CD4-positive, alpha-beta T cell treated with Interleukin-21 for 1 hour (primary cell): Measurements from ENCODE around the gene BEGAIN.
A peak's percentile ranks its signal among the peaks of the same experiment; 100 is the strongest.

Experiments
- DNase-seq: peaks from one replicate; pipeline ENCODE4 v3.0.0-alpha.2; 2020

Gene BEGAIN, protein sequence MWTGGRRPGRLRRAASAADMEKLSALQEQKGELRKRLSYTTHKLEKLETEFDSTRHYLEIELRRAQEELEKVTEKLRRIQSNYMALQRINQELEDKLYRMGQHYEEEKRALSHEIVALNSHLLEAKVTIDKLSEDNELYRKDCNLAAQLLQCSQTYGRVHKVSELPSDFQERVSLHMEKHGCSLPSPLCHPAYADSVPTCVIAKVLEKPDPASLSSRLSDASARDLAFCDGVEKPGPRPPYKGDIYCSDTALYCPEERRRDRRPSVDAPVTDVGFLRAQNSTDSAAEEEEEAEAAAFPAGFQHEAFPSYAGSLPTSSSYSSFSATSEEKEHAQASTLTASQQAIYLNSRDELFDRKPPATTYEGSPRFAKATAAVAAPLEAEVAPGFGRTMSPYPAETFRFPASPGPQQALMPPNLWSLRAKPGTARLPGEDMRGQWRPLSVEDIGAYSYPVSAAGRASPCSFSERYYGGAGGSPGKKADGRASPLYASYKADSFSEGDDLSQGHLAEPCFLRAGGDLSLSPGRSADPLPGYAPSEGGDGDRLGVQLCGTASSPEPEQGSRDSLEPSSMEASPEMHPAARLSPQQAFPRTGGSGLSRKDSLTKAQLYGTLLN

DNA sequence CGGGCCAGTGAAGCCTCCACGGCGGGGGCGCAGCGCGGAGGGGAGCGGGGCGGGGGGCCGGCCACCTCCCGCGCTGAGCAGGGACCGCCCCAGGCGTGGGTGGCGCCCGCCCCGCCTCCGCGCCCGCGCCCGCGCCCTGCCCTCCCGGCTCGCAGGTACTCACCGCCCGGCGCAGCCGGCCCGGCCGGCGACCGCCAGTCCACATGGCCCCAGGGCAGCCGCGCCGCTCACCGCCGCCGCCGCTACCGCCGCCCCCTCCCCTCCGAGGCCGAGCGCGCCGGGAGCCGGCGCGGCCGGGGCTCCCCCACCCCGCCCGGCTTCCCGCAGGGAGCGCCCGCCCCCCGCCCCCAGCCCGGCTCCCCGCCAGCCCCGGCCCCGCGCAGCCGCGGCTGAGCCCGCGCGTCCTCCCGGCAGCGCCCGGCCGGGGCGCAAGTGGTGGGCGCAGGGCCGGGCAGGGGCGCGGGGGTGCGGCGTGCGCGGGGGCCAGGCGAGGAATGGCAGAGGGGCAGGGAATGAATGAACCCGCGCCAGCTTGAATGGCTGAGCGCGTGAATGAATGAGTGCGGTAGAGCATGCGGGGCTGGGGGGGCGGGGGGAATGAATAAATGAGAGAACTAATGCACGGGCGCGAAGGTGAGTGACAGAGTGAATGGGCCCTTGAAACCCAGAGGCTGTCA, at the start of gene BEGAIN:
BEGAIN (minus strand) TSS at position 332 of the 677 bp plus-strand sequence; CDS start at position 205, 127 bp downstream.
- DNase-seq: no peak

DNA sequence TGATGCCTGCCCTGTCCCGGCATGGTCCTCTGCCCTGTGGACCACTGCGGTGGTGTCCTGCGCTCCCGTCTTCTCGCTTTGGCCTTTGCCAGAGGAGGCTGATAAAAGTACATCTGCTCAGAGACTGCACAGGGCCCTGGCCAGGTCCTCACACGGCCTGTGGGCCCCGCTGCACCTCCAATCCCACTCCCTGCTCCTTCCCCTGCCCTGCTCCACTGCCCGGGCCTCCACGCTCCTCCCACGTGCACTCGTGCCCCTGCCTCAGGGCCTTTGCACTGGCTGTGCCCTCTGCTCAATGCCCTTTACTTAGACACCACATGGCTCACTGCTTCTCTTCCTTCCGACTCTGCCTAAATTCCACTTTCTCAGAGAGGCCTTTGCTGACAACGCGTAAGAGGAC, 49.3 kb upstream of the BEGAIN start:
- DNase-seq: no peak

DNA sequence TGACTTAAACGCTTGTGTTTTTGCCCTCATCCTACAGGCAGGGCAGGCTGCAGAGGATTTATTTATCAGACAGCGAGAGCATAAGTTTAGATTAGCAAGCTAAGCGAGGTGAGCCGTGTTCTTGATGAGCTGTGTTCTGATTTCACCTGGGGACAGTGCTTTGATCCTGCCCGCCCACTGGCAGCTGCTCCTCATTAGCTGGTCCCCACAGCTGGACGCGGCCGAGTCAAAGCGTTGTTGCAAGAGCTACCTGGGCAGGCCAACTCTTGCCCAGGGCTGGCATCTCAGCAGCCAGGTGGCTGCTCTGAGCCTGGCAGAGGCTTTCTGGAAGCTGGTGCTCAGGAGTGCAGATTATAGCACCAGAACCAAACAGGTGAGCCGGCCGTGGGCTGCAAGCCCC, 46.8 kb upstream of the BEGAIN start:
- no peak for DNase-seq

DNA sequence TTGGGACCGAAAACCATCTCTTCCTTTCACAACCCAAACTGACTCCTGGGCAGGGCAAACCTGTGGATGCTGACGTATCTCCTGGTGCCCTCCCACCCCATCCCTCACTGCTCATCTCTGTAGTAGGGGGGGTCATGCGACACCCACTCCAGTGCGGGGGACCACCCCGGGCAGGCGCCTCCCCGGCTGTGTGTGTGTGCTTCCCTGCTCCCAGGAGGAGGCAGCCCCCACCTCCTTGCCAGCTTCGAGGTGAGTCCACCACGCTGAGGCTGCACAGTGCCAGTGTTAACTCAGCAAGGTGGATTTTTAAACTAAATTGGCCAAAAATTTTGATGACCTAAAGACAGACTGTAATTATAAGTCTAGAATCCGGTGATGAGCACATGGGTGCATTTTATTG, 46.2 kb upstream of the BEGAIN start:
- DNase-seq: no peak

DNA sequence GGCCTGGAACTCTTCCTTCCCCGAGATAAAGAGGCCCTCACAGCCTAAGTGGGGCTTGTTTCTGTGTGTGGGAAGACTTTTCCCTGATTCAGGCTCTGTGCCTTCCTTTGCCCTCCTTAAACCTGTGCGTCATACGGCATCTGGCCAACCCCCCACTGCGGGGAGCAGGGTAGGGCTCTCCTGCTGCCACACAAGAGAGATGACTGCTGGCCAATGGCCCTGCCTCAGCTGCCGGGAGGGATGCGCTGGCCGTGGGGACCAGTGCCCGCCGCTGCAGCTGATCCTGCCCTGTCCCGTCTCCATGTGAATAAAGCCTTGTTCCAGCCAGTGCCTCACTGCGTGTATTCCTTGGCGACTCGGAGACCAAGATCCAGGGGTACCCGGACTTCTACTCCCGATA, 42.5 kb upstream of the BEGAIN start:
- DNase-seq: no peak

DNA sequence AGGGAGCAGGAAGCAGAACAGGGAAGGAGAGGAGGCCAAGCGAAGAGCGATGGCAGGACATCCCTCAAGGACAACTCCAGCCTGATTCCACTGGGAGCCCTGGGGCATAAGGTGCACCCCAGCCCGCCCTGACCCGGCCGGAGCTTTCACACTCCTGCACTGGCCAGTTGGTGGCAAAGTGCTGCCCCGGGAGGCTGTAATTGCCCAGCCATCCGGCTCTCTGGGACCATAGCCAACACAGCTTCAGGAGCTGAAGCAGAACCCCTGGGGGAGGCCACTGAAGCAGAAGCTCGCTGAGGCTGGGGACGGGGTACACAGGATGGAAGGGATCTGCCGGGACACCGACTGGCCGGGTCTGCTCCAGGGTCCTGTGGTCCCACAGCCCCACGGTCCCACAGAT, 41.9 kb upstream of the BEGAIN start:
- DNase-seq: no peak

DNA sequence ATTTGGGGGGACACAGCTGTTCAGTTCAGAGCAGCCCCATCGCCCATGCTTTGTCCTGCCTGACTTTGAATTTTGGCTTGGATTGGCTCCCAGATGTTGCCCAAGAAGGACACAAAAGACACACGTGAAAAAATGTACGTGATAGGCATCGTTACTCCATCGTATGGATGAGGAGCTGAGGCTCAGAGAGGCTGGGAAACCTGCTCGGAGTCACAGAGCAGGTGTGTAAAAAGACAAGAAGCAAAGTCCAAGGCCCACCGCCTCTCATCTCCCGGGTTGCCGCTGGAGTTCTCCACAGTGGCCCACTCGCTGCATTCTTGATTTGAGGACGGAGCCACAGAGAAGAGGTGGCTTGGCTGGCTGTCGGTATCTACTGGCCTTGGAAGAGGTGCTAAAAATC, 41.0 kb upstream of the BEGAIN start:
- no peak for DNase-seq

DNA sequence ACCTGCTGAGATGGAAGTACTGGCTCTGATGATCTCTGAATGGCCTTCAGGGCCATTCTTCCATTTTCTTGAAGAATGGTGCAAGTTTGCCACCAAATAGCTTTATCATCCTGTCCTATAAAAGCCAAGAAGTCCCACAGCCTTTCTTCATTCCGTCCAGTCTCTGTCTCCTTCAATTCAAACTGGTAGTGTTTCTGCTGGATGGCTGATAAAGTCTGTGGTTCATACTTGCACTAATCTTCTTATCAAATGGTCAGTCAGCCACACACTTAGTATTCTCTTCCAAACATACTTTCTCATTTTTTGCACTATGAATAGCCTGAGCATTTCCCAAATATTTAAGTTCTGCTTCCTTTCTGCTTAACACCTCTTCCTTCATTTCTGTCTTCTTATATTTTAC, 39.4 kb upstream of the BEGAIN start:
- DNase-seq: no peak

DNA sequence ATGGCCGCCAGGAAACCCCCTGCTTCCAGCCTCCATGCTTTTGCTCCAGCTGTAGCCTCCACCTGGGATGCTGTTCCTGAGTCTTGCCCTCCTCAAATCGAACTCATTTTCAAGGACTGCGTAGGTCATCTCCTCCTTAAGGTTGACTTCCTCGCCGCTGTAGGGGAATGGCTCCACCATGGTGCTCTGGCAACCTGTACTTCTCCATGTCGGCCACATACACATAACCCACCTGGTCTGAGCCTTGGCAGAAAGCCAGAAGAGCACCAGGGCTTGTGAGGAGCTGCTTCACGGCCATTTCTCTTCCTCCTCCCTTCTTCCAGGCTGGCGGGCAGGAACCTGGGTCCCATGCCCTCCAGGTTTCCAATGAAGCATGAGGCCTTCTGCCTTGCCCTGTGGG, 36.7 kb upstream of the BEGAIN start:
- no peak for DNase-seq

DNA sequence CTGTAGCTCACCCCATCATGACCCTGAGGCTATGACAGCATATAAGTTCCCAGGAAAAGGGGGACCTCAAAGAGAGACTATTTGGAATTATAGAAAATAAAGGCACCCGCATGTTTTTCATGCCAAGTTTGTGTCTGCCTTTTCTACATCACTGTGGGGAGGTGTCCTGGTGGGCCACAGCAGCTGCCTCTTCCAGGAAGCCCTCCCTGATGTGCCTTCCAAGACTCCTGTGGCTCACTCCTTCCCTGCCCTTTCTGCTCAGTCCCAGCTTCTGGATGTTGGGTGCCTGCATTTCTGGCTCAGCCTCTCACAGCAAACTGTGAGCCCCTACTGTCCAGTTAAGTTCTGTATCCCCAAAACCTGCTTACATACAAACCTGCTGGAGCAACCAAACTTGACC, 36.3 kb upstream of the BEGAIN start:
- no peak for DNase-seq

DNA sequence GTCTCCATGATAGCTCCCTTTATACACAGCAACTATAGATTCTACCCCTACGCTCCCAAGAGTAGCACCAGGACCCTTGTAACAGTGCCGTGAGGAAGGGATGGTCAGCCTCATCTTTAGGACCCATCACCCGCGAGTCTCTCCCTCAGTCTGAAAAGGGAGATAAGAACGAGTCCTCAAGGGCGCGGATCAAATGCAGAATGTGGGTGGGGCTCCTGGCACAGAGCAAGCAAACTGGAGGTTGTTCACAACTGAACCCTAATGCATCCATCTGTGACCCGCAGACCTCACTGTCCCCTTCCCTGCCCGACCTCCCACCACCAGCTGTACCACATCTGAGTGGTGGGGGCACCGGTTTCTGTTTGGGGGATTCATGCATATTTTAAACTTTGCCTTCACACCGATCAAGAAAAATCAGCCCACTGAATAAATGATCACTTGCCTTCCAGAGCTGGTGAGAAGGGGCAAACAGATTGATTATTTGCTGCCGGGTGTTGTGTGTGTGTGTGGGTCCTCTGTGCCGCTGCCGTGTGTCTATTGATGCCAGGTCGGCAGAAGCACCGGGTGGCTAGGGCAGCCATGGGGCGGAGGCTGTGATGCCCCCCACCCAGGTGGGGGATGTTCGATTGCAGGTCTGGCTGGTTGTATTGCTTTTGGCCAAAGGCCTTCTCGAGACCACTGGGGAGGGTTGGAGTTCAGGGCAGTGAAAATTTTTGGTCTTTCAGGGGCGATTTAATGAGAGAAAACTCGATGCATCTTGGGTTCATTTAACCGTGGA, 35.7 kb upstream of the BEGAIN start:
- DNase-seq: no peak

DNA sequence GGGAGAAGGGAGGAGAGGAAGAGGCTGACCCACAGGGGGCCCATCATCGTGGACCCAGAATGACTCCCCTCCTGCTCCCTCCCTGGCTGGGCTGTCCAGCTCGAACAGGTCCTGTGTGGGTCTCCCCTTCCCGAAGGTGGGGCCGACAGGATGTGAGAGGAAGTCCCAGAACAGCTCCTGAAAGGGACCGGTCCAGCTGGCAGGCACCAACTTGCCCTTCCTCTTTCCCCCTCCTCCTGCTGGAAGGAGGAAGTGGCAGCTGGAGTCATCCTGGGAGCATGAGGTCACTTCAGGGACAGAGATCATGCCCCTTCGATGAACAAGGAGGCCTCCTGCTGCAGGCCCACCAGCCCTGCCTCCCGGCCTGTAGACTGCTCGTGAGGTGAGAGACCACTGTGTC, 35.0 kb upstream of the BEGAIN start:
- no peak for DNase-seq

DNA sequence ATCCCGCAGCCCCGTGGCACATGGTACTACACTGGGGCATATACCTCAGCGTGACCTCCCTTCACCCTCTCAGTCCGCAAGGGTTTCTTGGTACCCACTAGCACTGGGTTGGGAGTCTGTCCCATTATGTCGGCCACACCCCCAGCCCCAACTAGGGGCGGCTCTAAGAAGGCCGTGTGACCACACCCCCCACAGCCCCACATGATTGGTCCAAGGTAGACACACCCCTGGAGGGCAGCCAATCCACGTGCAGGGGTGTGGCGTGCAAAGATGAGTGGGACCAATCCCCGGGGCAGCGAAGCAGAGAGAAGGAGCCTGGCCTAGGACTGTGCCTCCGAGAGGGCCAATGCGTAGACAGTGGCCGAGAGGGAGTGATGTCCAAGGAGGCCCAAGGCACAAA, 34.6 kb upstream of the BEGAIN start:
- DNase-seq: no peak

DNA sequence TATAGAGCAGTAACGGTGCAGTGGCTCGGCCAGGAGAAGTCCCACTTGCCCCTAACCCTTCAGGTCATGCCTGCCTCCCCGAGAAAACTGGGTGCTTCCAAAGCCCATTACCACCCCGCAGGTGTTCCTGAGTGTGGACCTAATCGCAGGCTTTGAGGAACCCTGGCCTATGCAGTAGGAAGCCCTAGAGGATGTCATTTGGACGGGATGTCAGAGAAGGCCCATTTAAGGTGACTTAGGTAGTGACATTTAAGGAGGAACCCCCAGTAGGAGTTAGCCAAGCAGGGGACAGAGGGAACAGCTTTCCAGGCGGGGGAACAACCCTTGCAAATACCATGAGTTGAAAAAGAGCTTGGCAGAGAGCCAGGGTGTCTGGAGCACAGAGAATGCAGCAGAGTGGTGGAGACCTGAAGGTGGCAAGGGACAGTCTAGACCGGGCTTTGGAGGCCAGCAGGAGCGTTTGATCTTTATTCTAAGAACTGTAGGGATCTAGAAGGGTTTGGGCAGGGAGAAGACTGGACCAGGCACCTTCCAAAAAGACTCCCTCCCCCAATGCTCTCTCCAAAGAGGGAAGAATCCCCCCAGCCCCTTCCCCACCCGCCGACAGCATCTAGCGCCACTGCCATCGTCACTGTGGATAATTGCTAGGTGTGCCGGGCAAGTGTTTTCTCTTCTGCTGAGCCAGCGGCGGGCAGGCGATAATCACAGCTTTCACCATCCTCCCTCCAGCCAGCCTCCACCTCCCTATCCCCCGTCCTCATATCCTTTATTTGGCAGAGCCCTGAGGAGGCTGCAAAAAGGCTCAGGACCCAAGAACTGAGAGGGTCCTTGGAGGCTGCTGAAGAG, 33.3 kb upstream of the BEGAIN start:
- no peak for DNase-seq

DNA sequence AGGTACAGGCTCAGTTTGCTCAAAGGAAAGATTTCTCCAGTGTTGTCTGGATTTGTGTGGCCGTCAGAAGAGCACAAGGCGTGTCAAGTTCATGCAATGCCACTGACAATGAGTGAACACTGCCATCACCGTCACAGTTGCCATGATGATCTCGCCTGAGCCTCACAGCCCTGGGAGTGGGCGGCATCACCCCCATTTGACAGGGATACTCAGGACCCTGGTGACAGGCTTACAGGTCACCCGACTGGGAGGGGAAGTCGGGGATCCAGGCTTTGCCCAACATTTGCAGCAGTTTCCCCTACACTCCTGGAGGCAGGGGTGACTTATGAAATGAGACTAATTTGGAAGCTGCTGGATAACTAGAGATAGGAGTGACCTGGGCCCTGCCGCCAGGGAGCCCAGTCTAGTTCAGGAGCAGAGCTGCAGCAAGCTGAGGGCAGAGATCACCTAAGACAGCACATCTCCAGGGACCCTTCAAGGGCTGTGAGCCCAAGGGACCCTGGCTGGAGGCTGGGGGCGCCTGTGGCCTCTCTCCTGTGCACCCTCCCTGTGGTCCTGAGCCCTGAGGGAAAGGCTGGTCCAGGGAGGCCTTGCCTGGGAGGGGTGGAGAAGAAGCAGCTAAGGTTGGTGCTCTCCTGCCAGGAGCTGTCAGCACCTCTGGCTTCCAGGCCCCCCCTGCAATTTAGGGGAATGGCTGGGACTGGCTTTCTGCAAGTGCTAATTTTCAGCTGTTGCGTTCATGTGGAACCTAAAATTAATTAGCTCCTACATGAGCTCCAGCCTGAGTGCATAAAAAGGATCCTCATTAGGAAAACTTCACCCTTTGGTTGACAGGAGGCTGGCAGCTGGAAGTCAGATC, 32.4 kb upstream of the BEGAIN start:
- no peak for DNase-seq

DNA sequence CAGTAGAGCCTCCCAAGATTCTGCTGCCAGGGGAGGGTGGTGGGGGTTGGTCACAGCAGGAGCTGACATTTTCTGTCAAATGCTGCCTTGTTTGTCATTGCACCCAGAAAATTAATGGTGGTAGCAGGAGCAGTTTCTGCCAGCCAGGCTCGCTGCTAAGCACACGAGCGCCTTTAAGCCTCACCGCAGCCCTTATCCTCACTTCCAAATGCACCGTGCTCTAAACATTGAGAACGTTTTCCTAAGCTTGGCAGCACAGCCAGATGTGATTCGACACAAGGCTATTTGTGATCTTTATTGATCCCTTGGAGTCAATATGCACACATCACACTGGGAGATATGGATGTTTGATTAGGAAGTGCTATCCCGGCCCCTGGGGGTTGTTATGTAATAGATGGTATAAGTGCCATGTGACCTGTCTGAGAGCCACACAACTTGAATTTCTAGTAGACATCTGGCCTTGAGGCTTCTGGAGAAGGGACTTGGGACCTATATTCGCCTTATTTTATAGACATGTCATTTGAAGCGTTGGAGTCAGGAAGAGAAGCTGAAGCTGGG, 31.6 kb upstream of the BEGAIN start:
- no peak for DNase-seq

DNA sequence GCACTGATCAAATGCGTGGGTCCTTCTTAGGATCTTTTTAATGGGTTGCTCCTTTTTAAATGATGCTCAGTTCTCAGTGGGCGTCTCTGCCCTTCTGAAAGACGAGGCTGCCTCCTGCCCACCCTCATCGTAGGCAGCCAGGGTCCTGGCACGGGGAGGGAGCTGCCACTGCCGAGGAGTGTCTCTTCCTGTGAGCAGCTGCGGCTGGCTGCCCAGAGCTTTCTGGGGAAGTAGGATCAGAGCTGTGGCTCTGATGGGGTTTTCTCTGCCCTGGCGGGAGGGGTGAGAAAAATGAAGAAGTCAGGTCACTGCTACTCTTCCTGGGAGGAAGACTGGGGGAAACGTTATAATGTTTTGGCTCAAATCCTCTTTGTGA, 31.1 kb upstream of the BEGAIN start:
- no peak for DNase-seq

DNA sequence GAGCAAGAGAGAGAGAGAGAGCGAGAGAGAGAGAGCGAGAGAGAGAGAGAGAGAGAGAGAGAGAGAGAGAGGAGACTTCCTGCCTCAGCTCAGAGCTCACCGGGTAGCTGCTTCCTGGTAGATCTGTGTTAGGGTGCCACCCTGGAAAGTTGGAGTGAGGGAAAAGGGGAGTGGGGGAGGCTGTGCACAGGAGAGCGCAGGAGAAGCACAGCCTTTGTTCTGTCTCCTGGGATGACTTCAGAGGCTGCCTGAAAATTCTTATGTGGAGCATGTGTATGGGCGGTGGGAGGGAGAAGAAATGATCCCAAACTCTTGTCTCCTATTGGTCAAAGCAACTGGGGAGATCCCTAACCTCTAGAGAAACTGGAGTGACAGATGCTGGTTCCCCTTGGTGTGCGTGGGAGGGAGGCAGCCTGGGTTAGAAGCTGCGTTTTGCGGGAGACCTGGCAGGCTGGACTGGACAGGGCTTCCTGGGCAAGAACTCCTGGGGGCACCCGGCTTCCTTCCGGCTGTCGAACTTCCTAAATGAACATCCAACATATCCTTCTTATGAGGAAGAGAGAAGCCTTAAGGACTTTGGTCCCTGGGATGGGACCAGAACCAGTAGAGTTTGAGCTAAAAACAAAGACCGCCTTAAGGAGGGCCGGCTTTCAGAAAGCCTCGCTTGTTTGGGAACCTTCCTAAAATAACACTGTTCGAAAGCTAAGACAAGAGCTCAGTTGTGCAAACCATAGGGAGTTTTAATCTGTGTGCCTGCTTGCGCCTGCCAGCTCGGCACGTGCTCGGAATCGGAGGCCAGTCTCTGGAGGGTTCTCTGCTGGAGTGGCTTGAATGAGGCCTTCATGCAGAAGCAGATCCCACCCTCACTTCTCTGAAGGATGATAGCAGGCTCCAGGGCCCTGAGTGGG, 30.4 kb upstream of the BEGAIN start:
- peak; percentile 39 for DNase-seq

DNA sequence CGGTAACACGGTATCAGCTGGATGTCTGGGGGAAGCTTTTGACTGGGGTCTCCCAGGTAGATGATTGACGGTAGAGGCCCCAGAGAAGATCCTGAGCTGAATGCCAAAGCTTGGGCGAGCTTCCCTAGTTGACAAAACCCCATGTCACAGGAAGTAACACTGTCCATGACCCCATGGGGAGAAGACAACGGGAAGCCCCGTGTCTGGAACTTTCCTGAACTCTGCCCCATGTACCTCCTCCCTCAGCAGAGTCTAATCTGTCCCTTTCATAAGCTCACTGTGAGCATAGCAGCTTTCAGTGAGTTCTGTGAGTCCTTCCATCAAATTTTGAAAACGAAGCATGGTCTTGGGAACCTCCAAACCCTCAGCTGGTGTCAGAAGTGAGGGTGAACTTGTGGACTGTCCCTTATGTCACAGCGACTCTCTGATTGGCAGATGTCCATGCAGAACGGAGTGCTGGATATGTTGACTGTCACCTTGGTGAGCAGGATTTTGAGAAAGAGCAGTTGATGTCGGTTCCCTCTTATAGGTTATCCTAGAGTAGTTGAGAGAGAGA, 29.7 kb upstream of the BEGAIN start:
- DNase-seq: no peak
